AG10803 (cell line): ENCODE measurements around the gene KCNJ12.
"Not testable (repeated sequence)": the region's sequence is repeated elsewhere in the genome, so short reads cannot be mapped to it uniquely, and the experiment has no call there.

ENCODE experiments used
- DNase-seq: peaks from one replicate; pipeline ENCODE4 v3.0.0; 2010; ENCODE audit warnings: low read depth
- H3K4me3 ChIP-seq: 2 replicates; pipeline ENCODE4 v1.5.1; 2011; ENCODE audit warnings: mild to moderate bottlenecking, low read length, control low read depth
- TF ChIP-seq, protein P1 (sequence below): conservative IDR thresholded peaks from 2 replicates; pipeline ENCODE4 v1.5.1; 2011; ENCODE audit warnings: mild to moderate bottlenecking, low read length, control low read depth, inconsistent platforms

KCNJ12 gene

DNA sequence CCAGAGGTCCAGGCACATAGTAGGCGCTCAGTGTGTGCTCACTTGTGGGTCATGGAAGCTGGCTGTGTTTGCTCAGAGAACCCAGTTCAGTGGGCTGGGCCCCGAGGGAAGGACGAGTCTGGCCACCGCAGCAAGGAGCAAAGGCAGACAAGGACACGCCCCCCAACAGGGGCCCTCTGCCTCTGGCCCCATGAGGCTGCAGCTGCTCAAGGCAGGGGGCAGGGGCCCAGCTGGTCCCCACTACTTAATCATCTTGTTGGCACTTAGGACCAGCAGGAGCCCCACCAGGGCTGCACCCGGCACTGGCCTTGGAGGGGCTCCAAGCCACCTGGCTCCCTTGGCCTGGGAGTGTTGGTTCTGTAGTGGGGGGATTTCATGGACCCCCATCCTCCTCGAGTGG lies 16.1 kb downstream of the KCNJ12 start:
- TF ChIP-seq, protein P1, sequence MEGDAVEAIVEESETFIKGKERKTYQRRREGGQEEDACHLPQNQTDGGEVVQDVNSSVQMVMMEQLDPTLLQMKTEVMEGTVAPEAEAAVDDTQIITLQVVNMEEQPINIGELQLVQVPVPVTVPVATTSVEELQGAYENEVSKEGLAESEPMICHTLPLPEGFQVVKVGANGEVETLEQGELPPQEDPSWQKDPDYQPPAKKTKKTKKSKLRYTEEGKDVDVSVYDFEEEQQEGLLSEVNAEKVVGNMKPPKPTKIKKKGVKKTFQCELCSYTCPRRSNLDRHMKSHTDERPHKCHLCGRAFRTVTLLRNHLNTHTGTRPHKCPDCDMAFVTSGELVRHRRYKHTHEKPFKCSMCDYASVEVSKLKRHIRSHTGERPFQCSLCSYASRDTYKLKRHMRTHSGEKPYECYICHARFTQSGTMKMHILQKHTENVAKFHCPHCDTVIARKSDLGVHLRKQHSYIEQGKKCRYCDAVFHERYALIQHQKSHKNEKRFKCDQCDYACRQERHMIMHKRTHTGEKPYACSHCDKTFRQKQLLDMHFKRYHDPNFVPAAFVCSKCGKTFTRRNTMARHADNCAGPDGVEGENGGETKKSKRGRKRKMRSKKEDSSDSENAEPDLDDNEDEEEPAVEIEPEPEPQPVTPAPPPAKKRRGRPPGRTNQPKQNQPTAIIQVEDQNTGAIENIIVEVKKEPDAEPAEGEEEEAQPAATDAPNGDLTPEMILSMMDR: no peak
- DNase-seq: no peak

DNA sequence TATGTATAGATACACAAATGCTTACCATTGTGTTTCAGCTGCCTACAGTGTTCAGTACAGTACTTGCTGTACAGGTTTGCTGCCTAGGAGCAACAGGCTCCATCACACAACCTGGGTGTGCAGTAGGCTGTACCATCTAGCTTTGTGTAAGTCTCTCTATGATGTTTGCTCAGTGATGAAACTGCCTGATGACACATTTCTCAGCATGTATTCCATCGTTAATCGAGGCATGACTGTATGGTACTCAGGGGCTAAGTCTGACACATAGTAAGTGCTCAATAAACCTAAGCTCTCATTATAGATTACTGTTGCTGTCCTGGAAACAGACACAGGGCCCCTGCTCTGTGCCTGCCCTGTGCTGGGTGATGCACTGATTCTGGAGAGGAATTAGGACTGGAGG lies 18.1 kb downstream of the KCNJ12 start:
- H3K4me3 ChIP-seq: no peak overlapping the region
- DNase-seq: peak; percentile 44
- TF ChIP-seq, protein P1: no peak

More for the DNA sequence above, 16.1 kb downstream of the KCNJ12 start:
- no peak overlapping the region for H3K4me3 ChIP-seq

DNA sequence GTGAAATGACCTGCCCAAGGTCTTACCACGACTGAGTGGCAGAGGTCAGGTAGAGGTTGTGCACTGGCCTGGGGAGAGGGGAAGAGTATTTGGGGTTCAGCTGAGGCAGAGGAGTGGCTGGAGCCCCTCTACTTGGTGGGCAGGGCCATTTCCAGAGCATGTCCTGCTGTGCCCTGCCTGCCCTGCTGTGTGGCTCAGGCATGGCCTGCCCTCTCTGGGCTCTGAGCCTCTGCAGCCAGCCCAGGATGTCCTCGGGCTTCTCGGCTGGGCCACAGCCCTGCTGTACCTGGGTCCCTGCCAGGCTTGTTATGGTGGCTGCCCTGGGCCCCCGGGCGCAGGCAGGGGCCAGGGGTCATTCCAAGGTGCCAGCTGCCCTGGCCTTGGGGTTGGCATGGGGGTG lies 19.6 kb downstream of the KCNJ12 start:
- H3K4me3 ChIP-seq: no peak overlapping the region
- no peak for DNase-seq
- TF ChIP-seq, protein P1: no peak

DNA sequence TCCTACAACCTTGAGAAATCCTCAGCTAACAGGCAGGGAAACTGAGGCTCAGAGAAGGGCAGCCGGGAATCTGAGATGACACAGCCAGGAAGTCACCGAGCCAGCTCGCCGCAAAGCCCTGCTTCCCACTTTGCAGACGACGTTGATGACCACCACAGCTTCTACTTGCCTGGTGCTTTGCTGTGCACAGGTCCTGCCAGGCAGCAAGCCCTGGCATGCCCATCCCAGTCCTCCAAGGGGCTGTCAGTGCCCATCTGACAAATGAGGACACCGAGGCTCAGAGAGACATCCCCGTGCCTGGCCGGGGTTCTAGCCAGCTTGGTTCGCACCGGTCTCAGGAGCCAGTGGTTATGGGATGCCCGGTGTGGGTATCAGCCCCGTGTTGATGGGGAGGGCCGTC lies 20.1 kb downstream of the KCNJ12 start:
- no peak overlapping the region for H3K4me3 ChIP-seq
- DNase-seq: no peak
- TF ChIP-seq, protein P1: no peak

DNA sequence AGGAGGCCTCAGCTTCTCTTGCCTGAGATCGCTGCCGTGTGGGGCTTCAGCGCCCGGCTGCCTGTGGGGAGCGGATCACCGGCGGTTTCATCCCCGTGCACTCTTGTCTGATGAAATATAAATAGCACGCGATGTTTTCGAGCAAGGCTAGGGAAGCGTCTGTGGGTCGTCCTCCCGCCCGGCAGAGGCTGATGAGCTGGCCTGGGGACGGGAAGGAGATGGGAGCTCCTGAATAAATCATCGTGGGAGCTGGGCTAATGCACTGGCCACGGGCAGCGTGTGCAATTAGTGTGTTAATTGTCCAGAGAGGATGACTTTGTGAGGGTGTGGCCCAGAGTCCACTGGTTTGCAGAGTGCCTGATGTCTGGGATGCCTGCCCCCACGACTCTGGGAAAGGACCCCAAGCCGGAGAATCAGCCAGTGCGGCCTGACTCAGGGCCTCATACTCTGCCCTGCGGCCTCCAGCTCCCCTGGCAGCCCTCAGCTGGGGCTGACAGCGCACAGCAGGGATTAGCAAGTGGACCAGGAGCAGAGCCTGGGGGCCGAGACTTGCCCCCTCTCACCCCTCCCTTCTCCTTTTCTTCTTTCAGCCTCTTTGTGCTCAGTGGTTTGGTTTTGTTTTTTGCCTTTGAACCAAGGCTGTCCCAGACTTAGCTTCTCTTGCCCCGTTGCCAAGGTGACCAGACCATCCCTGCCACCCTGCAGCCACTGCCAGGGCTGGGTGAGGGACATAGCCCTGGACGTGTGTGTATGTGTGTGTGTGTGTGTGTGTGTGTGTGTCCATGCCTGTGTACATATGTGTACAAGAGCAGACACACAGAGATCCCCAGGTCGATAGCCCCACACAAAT lies 21.4 kb downstream of the KCNJ12 start:
- H3K4me3 ChIP-seq: no peak overlapping the region; the same call in 1 of the 2 replicates
- TF ChIP-seq, protein P1: no peak
- peak; percentile 87 for DNase-seq

DNA sequence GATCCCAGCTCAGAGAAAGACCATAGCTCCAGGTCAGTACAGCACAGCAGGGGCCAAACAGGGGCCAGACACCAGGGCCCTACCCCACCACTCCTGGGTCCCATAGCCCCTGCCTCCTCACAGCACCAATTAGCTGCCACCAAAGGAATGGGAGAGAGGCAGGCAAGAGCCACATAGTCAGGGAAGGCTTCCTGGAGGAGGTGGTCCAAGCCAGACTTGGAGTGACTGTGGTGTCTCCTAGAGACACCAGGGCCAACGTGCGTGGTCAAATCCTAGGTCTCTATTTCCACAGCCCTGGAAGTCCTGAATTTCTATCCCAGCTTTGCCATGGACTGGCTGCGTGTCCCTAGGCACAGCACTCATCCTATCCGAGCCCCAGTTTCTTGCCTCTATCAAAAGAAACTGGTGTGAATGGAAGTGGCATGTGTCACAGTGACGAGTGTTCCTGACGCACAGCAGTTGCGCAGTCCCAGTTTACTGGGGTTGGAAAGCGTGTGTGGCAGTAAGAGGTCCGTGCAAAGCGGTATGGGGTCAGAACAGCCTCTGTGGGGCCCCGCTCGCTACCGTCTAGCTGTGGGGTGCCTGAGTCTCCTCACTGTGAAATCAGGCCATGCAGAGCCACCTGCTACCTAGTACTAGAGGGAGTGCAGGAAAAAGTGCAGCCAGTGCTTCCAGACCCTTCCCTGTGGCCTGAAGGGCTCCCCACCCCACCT lies 23.5 kb downstream of the KCNJ12 start:
- DNase-seq: no peak
- H3K4me3 ChIP-seq: no peak overlapping the region
- TF ChIP-seq, protein P1: no peak

DNA sequence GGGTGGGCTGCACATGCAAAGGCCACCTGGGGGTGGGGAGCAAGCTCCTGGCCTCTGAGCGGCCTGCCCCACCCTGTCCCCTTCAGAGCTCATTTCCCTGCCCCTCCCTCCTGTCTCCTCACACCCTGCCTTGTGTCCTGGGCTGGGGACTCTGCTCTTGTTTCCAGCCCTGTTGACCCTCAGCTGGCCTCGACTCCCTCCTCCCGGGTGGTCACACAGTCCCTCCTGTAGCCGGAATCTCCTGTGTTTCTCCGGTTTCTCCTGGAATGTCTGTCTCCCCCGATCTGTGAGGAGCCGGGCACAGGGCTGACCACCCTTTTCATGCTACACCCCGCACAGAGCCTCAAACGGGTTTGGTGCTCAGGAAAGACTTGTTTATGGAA lies 24.0 kb downstream of the KCNJ12 start:
- DNase-seq, H3K4me3 ChIP-seq: not testable (repeated sequence)
